ENCODE data around the gene BTNL9.

DNA sequence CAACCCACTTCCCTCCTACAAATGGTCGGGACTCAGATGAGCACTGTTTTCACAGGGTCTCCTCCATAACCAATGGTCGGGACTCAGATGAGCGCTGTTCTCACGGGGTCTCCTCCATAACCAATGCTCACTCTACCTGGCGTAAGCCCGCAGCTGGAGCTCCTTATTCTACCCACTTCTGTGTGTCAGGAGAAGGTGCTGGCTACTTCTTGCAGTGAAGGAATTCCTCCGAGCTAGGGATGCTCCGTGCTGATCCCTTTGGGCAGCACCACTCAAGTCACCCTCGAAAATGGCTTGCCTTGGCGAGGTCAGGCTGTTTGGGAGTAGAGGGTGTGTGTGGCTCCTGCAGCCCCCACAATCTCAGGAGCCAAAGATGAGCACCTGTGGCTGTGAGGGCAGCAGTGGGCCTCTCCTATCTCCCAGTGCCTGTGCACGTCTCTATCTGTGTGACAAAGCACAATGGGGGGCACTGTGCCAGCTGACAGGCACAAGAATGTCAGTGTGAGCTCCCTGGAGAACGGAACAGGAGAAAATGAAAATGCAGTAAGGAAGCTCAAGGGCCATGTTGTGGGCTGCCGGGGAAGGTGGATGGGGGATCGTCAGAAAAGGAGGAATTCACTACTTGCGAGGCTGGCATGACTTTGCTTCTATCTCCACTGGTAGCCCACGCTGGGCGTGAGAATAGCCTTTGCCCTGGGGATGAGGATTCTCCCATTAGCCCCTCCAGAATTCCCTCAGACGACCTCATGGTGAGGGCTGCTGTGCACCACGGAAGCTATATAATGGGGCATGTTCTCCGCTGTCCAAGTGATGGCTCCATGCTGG is 3.9 kb upstream of the BTNL9 start:
- TF ChIP-seq, protein P1, sequence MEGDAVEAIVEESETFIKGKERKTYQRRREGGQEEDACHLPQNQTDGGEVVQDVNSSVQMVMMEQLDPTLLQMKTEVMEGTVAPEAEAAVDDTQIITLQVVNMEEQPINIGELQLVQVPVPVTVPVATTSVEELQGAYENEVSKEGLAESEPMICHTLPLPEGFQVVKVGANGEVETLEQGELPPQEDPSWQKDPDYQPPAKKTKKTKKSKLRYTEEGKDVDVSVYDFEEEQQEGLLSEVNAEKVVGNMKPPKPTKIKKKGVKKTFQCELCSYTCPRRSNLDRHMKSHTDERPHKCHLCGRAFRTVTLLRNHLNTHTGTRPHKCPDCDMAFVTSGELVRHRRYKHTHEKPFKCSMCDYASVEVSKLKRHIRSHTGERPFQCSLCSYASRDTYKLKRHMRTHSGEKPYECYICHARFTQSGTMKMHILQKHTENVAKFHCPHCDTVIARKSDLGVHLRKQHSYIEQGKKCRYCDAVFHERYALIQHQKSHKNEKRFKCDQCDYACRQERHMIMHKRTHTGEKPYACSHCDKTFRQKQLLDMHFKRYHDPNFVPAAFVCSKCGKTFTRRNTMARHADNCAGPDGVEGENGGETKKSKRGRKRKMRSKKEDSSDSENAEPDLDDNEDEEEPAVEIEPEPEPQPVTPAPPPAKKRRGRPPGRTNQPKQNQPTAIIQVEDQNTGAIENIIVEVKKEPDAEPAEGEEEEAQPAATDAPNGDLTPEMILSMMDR (conservative IDR thresholded peaks at IDR 0.05 in 1 of 2, IDR thresholded peaks at IDR 0.05 in 1 of 2; ENCODE audit: extremely low read depth in 1 of 2, insufficient read depth in 1 of 2, low read depth in 1 of 2, low read length in 2 of 2), result no peak
- no peak for TF ChIP-seq EZH2 (IDR thresholded peaks at IDR 0.05; ENCODE audit: borderline replicate concordance, low read length)
